Measurements from ENCODE around the gene SMPX. TPM values are rescaled to one million over a fixed set of nuclear protein-coding genes. Genes with fewer than 3 reads are reported as not detected.
A peak's percentile ranks its signal among the peaks of the same experiment; 100 is the strongest.

SMPX gene
- total RNA-seq, 2 donors from 2014 or later, result 372 to 401 TPM

- DNase-seq, result no peak
- ATAC-seq, result no peak
- intact Hi-C loops (cut with DNase I), result loop anchor here in 1 of 2 donors (5.0 kb wide), 1 partner anchor 1221 kb away; no protein-coding TSS in a partner anchor
These were observed 9.7 kb downstream of the SMPX start for GRCh38 chrX:21748235-21748634.

- DNase-seq (no peak), ATAC-seq (no peak)
- intact Hi-C loops (cut with DNase I), result loop anchor here in 1 of 2 donors (5.0 kb wide), 1 partner anchor 1220 kb away; no protein-coding TSS in a partner anchor
These were observed 10.4 kb downstream of the SMPX start for GRCh38 chrX:21747558-21747957.

- DNase-seq (no peak), ATAC-seq (no peak)
- intact Hi-C loops (cut with DNase I), result loop anchor here in 1 of 2 donors (5.0 kb wide), 1 partner anchor 1218 kb away; no protein-coding TSS in a partner anchor
These were observed 12.2 kb downstream of the SMPX start for GRCh38 chrX:21745756-21746155.

GRCh38 chrX:21744721-21745120 is 13.2 kb downstream of the SMPX start:
- intact Hi-C loops (cut with DNase I), result loop anchor here in 1 of 2 donors (5.0 kb wide), 1 partner anchor 1217 kb away; no protein-coding TSS in a partner anchor
- DNase-seq (no peak), ATAC-seq (no peak)

GRCh38 chrX:21744060-21744459 is 13.9 kb downstream of the SMPX start:
- ATAC-seq (no peak), DNase-seq (no peak)
- intact Hi-C loops (cut with DNase I), result no loop called here

GRCh38 chrX:21741869-21742701 is 15.8 kb downstream of the SMPX start:
- ATAC-seq, result peak; percentile 10 to 38
- intact Hi-C loops (cut with DNase I), result no loop called here
- no peak for DNase-seq

- intact Hi-C loops (cut with DNase I), result no loop called here
- ATAC-seq, result no peak
- no peak for DNase-seq
These were observed 16.6 kb downstream of the SMPX start for GRCh38 chrX:21741364-21741763.

- DNase-seq, result peak; percentile 54
- ATAC-seq, result peak; percentile 76 to 87
- intact Hi-C loops (cut with DNase I), result no loop called here
These were observed 17.3 kb downstream of the SMPX start for GRCh38 chrX:21740329-21741274.

- intact Hi-C loops (cut with DNase I), result no loop called here
- DNase-seq, result no peak
- no peak for ATAC-seq
These were observed 19.0 kb downstream of the SMPX start for GRCh38 chrX:21738950-21739287.

- DNase-seq (no peak), ATAC-seq (no peak)
- intact Hi-C loops (cut with DNase I), result no loop called here
These were observed 19.5 kb downstream of the SMPX start for GRCh38 chrX:21738210-21738949.

- intact Hi-C loops (cut with DNase I), result no loop called here
These were observed 22.2 kb downstream of the SMPX start for GRCh38 chrX:21735768-21736127.

GRCh38 chrX:21735038-21735767 is 22.7 kb downstream of the SMPX start:
- intact Hi-C loops (cut with DNase I), result no loop called here

More at GRCh38 chrX:21735768-21736127, 22.2 kb downstream of the SMPX start:
- no peak for DNase-seq
- ATAC-seq, result no peak

GRCh38 chrX:21734175-21734574 is 23.7 kb downstream of the SMPX start:
- ATAC-seq (no peak), DNase-seq (no peak)
- intact Hi-C loops (cut with DNase I), result no loop called here

More at GRCh38 chrX:21735038-21735767, 22.7 kb downstream of the SMPX start:
- ATAC-seq (no peak), DNase-seq (no peak)

GRCh38 chrX:21733705-21734104 is 24.2 kb downstream of the SMPX start:
- no peak for ATAC-seq
- intact Hi-C loops (cut with DNase I), result no loop called here
- DNase-seq, result no peak

- DNase-seq (no peak), ATAC-seq (no peak)
- intact Hi-C loops (cut with DNase I), result no loop called here
These were observed 27.9 kb downstream of the SMPX start for GRCh38 chrX:21730026-21730425.

GRCh38 chrX:21728276-21728968 is 29.5 kb downstream of the SMPX start:
- DNase-seq (no peak), ATAC-seq (no peak)
- intact Hi-C loops (cut with DNase I), result loop anchor here in 1 of 2 donors (5.0 kb wide), 1 partner anchor 1201 kb away; no protein-coding TSS in a partner anchor

GRCh38 chrX:21725916-21726315 is 32.0 kb downstream of the SMPX start:
- intact Hi-C loops (cut with DNase I), result loop anchor here in 1 of 2 donors (5.0 kb wide), 1 partner anchor 1199 kb away; no protein-coding TSS in a partner anchor
- peak; percentile 44 to 49 for ATAC-seq

GRCh38 chrX:21725496-21725895 is 32.4 kb downstream of the SMPX start:
- no peak for DNase-seq
- peak in 1 of 2 donors; percentile 66 for ATAC-seq
- intact Hi-C loops (cut with DNase I), result loop anchor here in 1 of 2 donors (5.0 kb wide), 1 partner anchor 1198 kb away; no protein-coding TSS in a partner anchor

More at GRCh38 chrX:21725916-21726315, 32.0 kb downstream of the SMPX start:
- DNase-seq, result no peak

All from left cardiac atrium (tissue), 4 donors.